ENCODE data around the gene PECR.

Gene PECR

DNA sequence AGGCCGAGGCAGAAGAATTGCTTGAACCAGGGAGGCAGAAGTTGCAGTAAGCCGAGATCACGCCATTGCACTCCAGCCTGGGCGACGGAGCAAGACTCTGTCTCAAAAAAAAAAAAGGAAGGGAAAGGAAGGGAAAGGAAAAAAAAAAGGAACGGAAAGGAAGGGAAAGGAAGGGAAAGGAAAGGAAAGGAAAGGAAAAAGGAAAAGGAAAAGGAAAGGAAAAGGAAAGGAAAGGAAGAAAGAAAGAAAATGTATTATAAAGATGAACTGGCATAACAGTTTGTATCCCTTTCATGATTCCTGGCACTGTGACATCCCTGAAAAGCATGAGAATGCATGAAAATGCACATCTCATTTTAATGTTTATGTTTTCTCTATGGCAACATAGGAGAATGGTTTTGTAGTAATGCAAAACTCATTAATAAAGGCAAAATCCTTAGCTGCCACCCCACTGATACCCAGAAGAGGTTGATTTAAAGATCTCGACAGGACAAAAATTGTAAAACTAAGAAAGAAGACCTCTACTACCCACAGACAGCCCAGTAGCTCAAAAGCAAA, 56.8 kb downstream of the PECR start:
- Histone ChIP-seq H3K4me3 (ENCODE audit: low read depth, low read length) (no peak overlapping the region), H3K9me3 (ENCODE audit: control insufficient read depth, insufficient read depth, low read depth, low read length) (no peaks in the 10 kb centered on the region), H3K27me3 (ENCODE audit: control insufficient read depth, insufficient read depth, low read length) (no peaks in the 10 kb centered on the region), H3K9ac (ENCODE audit: low read length) (no peak overlapping the region), H3K27ac (ENCODE audit: low read depth, low read length) (no peak overlapping the region), H3K4me1 (ENCODE audit: control insufficient read depth, insufficient read depth, low read length) (no peaks in the 10 kb centered on the region), H3K36me3 (ENCODE audit: control insufficient read depth, insufficient read depth, low read length) (peaks cover 3% of the 10 kb centered on the region; the same call in 1 of the 2 replicates)

DNA sequence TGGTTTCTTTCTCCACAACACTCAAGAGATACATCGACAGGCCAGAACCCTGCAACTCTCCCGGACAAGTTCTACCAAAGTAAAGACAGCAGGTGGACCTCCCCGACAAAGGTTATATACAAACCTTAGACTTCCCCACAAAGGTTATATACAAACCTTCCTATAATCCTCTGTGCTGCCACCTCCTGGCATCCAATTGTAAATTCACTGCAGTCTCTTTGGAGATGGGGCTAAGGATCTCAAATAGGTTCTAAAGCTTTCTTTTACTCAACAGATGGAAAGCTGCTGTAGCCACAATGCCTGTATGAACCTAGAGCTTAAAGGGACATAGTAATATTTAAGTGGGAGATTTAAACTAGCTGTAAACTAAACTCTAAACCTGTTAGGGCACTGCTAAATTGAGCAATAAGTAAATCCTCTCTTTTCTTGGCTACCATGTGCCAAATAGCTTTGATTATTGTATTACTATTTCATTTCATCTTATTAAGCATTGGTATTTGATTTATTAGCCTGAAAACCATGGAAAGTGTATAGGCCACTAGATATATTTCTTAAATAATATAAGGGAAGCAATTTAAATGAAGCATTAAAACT, 58.5 kb downstream of the PECR start:
- no peaks in the 10 kb centered on the region for H3K9me3 ChIP-seq (ENCODE audit: control insufficient read depth, insufficient read depth, low read depth, low read length)
- no peak overlapping the region for H3K27ac ChIP-seq (ENCODE audit: low read depth, low read length)
- H3K4me3 ChIP-seq (ENCODE audit: low read depth, low read length), result no peak overlapping the region
- H3K36me3 ChIP-seq (ENCODE audit: control insufficient read depth, insufficient read depth, low read length), result no peaks in the 10 kb centered on the region
- H3K27me3 ChIP-seq (ENCODE audit: control insufficient read depth, insufficient read depth, low read length), result no peaks in the 10 kb centered on the region
- H3K9ac ChIP-seq (ENCODE audit: low read length), result no peak overlapping the region
- H3K4me1 ChIP-seq (ENCODE audit: control insufficient read depth, insufficient read depth, low read length), result no peaks in the 10 kb centered on the region

- H3K27ac ChIP-seq (ENCODE audit: low read depth, low read length), result no peak overlapping the region
- H3K4me1 ChIP-seq (ENCODE audit: control insufficient read depth, insufficient read depth, low read length), result no peaks in the 10 kb centered on the region
- H3K36me3 ChIP-seq (ENCODE audit: control insufficient read depth, insufficient read depth, low read length), result no peaks in the 10 kb centered on the region
- H3K4me3 ChIP-seq (ENCODE audit: low read depth, low read length), result no peak overlapping the region
- H3K9ac ChIP-seq (ENCODE audit: low read length), result no peak overlapping the region
- H3K9me3 ChIP-seq (ENCODE audit: control insufficient read depth, insufficient read depth, low read depth, low read length), result no peaks in the 10 kb centered on the region
- H3K27me3 ChIP-seq (ENCODE audit: control insufficient read depth, insufficient read depth, low read length), result no peaks in the 10 kb centered on the region
Measured at GRCh38 chr2:216021768-216022565, 59.6 kb downstream of the PECR start.

DNA sequence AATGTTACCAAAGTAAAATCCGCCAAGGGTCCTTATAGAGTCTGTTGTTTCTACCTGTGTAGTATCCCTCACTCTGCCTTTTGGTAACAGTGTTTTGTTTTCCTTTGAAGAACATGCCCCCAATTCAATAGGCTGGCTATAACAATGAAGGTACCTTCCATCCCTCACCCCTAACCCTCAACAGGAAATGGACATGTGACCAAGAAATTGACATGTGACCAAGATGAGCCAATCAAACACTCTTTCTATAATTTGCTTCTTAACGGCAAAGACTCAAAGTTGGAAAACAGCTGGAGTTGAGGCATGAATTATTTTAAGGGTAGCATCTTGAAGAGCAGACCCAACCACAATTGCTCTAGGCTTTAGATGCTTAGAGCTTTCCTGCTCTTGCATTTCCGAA, 62.9 kb downstream of the PECR start:
- Histone ChIP-seq H3K4me1 (ENCODE audit: control insufficient read depth, insufficient read depth, low read length) (peaks cover 4% of the 10 kb centered on the region), H3K27me3 (ENCODE audit: control insufficient read depth, insufficient read depth, low read length) (no peaks in the 10 kb centered on the region), H3K9ac (ENCODE audit: low read length) (no peak overlapping the region), H3K9me3 (ENCODE audit: control insufficient read depth, insufficient read depth, low read depth, low read length) (no peaks in the 10 kb centered on the region), H3K4me3 (ENCODE audit: low read depth, low read length) (no peak overlapping the region), H3K27ac (ENCODE audit: low read depth, low read length) (no peak overlapping the region), H3K36me3 (ENCODE audit: control insufficient read depth, insufficient read depth, low read length) (no peaks in the 10 kb centered on the region)

DNA sequence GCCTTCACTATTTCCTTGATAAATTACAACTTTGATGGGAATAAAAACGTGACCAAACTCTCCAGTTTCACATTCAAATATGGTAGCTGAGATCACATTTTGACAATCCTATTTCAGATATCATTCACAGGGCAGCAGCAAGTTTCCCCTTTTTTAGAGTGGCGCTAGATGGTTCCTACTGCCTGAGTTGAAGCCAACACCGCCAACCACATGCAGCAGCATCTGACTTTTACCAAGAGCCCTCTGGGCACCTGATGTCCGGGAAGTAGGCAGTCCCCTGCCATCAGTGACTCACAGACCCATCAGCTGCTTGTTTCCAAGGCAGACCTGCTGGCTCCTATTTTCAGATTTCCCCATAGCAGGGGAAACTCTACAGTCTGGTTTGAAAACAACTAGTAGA, 64.2 kb downstream of the PECR start:
- Histone ChIP-seq H3K4me3 (ENCODE audit: low read depth, low read length) (no peak overlapping the region), H3K27ac (ENCODE audit: low read depth, low read length) (no peak overlapping the region), H3K9ac (ENCODE audit: low read length) (no peak overlapping the region), H3K27me3 (ENCODE audit: control insufficient read depth, insufficient read depth, low read length) (no peaks in the 10 kb centered on the region), H3K9me3 (ENCODE audit: control insufficient read depth, insufficient read depth, low read depth, low read length) (no peaks in the 10 kb centered on the region), H3K36me3 (ENCODE audit: control insufficient read depth, insufficient read depth, low read length) (no peaks in the 10 kb centered on the region), H3K4me1 (ENCODE audit: control insufficient read depth, insufficient read depth, low read length) (peaks cover 6% of the 10 kb centered on the region)

GRCh38 chr2:216016581-216016980, 65.0 kb downstream of the PECR start:
- no peaks in the 10 kb centered on the region for H3K27me3 ChIP-seq (ENCODE audit: control insufficient read depth, insufficient read depth, low read length)
- H3K4me3 ChIP-seq (ENCODE audit: low read depth, low read length), result no peak overlapping the region
- no peak overlapping the region for H3K27ac ChIP-seq (ENCODE audit: low read depth, low read length)
- no peaks in the 10 kb centered on the region for H3K36me3 ChIP-seq (ENCODE audit: control insufficient read depth, insufficient read depth, low read length)
- no peaks in the 10 kb centered on the region for H3K9me3 ChIP-seq (ENCODE audit: control insufficient read depth, insufficient read depth, low read depth, low read length)
- peaks cover 11% of the 10 kb centered on the region for H3K4me1 ChIP-seq (ENCODE audit: control insufficient read depth, insufficient read depth, low read length)
- no peak overlapping the region for H3K9ac ChIP-seq (ENCODE audit: low read length)

DNA sequence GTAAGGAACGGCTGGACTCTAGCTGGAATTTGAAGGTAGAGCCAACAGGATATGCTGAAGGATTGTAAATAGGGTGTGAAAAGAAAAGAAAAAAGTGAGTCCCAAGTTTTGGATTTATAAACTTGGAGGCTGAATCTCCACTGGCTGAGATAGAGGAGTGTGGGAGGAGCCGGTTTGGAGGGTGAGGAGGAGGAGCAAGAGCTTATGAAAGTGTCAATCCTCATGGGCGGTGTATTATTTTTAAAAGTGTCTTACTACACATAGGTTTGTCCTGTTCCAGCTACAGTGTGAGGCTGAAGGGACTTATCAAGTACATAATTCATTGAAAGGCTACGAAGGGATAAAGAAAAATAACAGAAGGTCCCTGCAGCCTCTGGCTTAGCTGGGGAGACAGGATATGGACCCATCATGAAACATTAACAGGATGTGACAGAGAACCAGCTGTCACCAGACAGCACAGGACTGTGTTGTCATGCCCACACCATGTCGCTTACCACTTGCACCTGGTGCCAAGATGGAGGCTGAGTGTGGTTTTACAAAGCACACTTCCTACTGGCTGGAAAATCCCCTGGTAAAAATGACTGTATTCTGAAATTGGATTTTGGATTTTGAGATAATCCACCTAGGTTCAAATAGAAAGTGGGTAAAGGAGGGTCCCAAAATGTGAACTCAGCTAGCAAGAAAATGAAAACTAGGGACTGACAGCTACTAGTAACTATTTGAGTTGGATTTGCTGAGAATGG, 65.7 kb downstream of the PECR start:
- no peak overlapping the region for H3K27ac ChIP-seq (ENCODE audit: low read depth, low read length)
- no peaks in the 10 kb centered on the region for H3K9me3 ChIP-seq (ENCODE audit: control insufficient read depth, insufficient read depth, low read depth, low read length)
- H3K9ac ChIP-seq (ENCODE audit: low read length), result no peak overlapping the region
- no peaks in the 10 kb centered on the region for H3K27me3 ChIP-seq (ENCODE audit: control insufficient read depth, insufficient read depth, low read length)
- no peaks in the 10 kb centered on the region for H3K36me3 ChIP-seq (ENCODE audit: control insufficient read depth, insufficient read depth, low read length)
- no peak overlapping the region for H3K4me3 ChIP-seq (ENCODE audit: low read depth, low read length)
- peaks cover 11% of the 10 kb centered on the region for H3K4me1 ChIP-seq (ENCODE audit: control insufficient read depth, insufficient read depth, low read length)

DNA sequence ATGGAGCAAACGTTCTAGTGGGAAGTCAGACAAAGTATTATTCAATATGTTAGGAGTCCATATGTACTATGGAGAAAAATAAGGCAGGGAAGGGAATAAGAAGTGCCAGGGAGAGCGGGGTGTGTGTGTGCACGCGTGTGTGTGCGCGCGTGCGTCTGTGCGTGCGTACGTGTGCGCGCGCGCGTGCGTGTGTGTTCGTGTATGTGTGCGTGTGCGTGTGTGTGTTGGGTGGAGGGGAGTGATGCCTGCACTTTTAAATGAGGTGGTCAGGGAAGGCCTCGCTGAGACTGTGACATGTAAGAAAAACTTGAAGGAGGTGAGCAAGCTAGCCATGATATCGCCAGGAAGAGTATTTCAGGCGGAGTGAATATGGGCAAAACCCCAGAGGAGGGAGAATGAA, 66.6 kb downstream of the PECR start:
- H3K9me3 ChIP-seq (ENCODE audit: control insufficient read depth, insufficient read depth, low read depth, low read length), result no peaks in the 10 kb centered on the region
- peaks cover 11% of the 10 kb centered on the region for H3K4me1 ChIP-seq (ENCODE audit: control insufficient read depth, insufficient read depth, low read length)
- no peaks in the 10 kb centered on the region for H3K27me3 ChIP-seq (ENCODE audit: control insufficient read depth, insufficient read depth, low read length)
- H3K36me3 ChIP-seq (ENCODE audit: control insufficient read depth, insufficient read depth, low read length), result no peaks in the 10 kb centered on the region
- H3K27ac ChIP-seq (ENCODE audit: low read depth, low read length), result no peak overlapping the region
- H3K4me3 ChIP-seq (ENCODE audit: low read depth, low read length), result no peak overlapping the region
- H3K9ac ChIP-seq (ENCODE audit: low read length), result no peak overlapping the region

GRCh38 chr2:216014006-216014405, 67.6 kb downstream of the PECR start:
- H3K9me3 ChIP-seq (ENCODE audit: control insufficient read depth, insufficient read depth, low read depth, low read length), result no peaks in the 10 kb centered on the region
- H3K27ac ChIP-seq (ENCODE audit: low read depth, low read length), result no peak overlapping the region
- no peak overlapping the region for H3K9ac ChIP-seq (ENCODE audit: low read length)
- peaks cover 11% of the 10 kb centered on the region for H3K4me1 ChIP-seq (ENCODE audit: control insufficient read depth, insufficient read depth, low read length)
- H3K27me3 ChIP-seq (ENCODE audit: control insufficient read depth, insufficient read depth, low read length), result no peaks in the 10 kb centered on the region
- no peaks in the 10 kb centered on the region for H3K36me3 ChIP-seq (ENCODE audit: control insufficient read depth, insufficient read depth, low read length)
- peak overlapping the region; percentile 95 for H3K4me3 ChIP-seq (ENCODE audit: low read depth, low read length)

DNA sequence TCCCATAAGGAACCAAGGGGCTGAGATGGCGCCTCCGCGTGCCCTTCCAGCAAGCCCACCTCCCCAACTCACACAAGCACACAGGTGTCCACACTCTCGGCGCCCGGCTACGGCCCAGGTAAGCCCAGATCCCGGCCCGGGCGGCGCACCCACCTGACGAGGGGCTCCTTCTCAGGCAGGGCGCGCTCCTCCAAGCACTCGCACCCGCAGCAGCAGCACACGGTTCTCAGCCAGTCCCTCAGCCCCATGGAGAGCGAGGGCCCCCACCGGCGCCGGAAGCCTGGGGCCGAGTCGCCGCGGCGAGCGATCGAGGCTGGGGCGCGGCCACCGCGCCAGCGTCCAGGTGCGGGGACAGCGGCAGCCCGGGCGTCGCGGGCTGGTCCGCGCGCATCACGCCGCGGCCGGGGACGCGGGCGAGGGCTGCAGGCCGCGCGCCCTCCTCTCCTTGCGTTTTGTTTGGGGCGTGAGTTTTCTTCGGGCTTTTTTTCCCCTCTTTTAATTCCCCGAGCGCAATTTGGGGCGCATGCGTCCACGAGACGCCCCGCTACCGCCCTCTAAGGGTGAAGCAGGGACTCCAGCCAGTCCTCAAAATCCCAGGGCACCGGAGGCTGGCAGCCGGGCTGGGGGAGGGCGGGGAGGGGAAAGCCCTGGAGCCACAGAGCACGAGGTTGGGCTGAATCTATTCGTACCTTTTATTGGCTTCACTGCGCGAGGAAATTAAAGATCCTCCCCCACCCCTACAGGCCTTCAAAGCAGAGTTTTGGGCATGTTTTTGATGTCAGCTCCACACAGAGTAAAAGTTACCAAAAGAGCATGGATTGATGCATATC, 68.3 kb downstream of the PECR start, which contains the start of gene MREG:
TSS of gene MREG (minus strand) at position 472 of the 830 bp plus-strand sequence. CDS start at position 248, 224 bp downstream.
- Histone ChIP-seq H3K4me1 (ENCODE audit: control insufficient read depth, insufficient read depth, low read length) (peaks cover 11% of the 10 kb centered on the region), H3K4me3 (ENCODE audit: low read depth, low read length) (peak within 1 kb of the TSS; percentile 95), H3K27me3 (ENCODE audit: control insufficient read depth, insufficient read depth, low read length) (no peaks in the 10 kb centered on the region), H3K9ac (ENCODE audit: low read length) (peak within 1 kb of the TSS; percentile 78), H3K27ac (ENCODE audit: low read depth, low read length) (peak within 1 kb of the TSS; percentile 71), H3K36me3 (ENCODE audit: control insufficient read depth, insufficient read depth, low read length) (no peaks in the 10 kb centered on the region), H3K9me3 (ENCODE audit: control insufficient read depth, insufficient read depth, low read depth, low read length) (no peaks in the 10 kb centered on the region)

Data from HUES6 (cell line).